Activated T-cell treated with anti-CD3 and anti-CD28 coated beads, Interleukin-2, amount 50 U/mL, for 48 hours (primary cell): ENCODE data around the gene PLCH1.
"Not testable (repeated sequence)": the region's sequence is repeated elsewhere in the genome, so short reads cannot be mapped to it uniquely, and the experiment has no call there.

Experiments
- DNase-seq, 2 experiments: peaks; one replicate each; pipeline ENCODE4 v3.0.0-alpha.2; 2020

Gene PLCH1

GRCh38 chr3:155640098-155640497 lies 104.8 kb downstream of the PLCH1 start:
- no peak for DNase-seq

GRCh38 chr3:155639462-155640055 lies 105.3 kb downstream of the PLCH1 start:
- no peak for DNase-seq

- DNase-seq, result not testable (repeated sequence)
Measured at GRCh38 chr3:155638461-155638860, 106.4 kb downstream of the PLCH1 start.

- no peak for DNase-seq
Measured at GRCh38 chr3:155637567-155637966, 107.3 kb downstream of the PLCH1 start.

GRCh38 chr3:155635056-155635455 lies 109.8 kb downstream of the PLCH1 start:
- DNase-seq, result no peak

GRCh38 chr3:155634121-155634719 lies 110.7 kb downstream of the PLCH1 start:
- DNase-seq, result no peak

- no peak for DNase-seq
Measured at GRCh38 chr3:155631323-155632019, 113.4 kb downstream of the PLCH1 start.

- DNase-seq, result no peak
Measured at GRCh38 chr3:155629556-155629955, 115.3 kb downstream of the PLCH1 start.

GRCh38 chr3:155629056-155629455 lies 115.8 kb downstream of the PLCH1 start:
- DNase-seq, result no peak

- not testable (repeated sequence) for DNase-seq
Measured at GRCh38 chr3:155622647-155623046, 122.2 kb downstream of the PLCH1 start.

- DNase-seq, result not testable (repeated sequence)
Measured at GRCh38 chr3:155620552-155620951, 124.3 kb downstream of the PLCH1 start.

- no peak for DNase-seq
Measured at GRCh38 chr3:155619118-155619915, 125.6 kb downstream of the PLCH1 start.

GRCh38 chr3:155618543-155618942 lies 126.3 kb downstream of the PLCH1 start:
- DNase-seq, result no peak

GRCh38 chr3:155617346-155617925 lies 127.4 kb downstream of the PLCH1 start:
- DNase-seq, result no peak

- not testable (repeated sequence) for DNase-seq
Measured at GRCh38 chr3:155615141-155615540, 129.7 kb downstream of the PLCH1 start.

- not testable (repeated sequence) for DNase-seq
Measured at GRCh38 chr3:155614410-155614809, 130.5 kb downstream of the PLCH1 start.

GRCh38 chr3:155611456-155611855 lies 133.4 kb downstream of the PLCH1 start:
- no peak for DNase-seq

- DNase-seq, result no peak
Measured at GRCh38 chr3:155609586-155609985, 135.3 kb downstream of the PLCH1 start.

GRCh38 chr3:155608228-155608920 lies 136.5 kb downstream of the PLCH1 start:
- DNase-seq, result no peak

- DNase-seq, result no peak
Measured at GRCh38 chr3:155607761-155608160, 137.1 kb downstream of the PLCH1 start.

GRCh38 chr3:155605571-155605970 lies 139.3 kb downstream of the PLCH1 start:
- no peak for DNase-seq

GRCh38 chr3:155604967-155605366 lies 139.9 kb downstream of the PLCH1 start:
- no peak for DNase-seq
